Amniotic stem cell (primary cell): ENCODE measurements around the gene SLC6A20.

Experiments
- DNase-seq: peaks from one replicate; lab custom pipeline; 2025; lab: John Stamatoyannopoulos, UW

SLC6A20 gene

DNA sequence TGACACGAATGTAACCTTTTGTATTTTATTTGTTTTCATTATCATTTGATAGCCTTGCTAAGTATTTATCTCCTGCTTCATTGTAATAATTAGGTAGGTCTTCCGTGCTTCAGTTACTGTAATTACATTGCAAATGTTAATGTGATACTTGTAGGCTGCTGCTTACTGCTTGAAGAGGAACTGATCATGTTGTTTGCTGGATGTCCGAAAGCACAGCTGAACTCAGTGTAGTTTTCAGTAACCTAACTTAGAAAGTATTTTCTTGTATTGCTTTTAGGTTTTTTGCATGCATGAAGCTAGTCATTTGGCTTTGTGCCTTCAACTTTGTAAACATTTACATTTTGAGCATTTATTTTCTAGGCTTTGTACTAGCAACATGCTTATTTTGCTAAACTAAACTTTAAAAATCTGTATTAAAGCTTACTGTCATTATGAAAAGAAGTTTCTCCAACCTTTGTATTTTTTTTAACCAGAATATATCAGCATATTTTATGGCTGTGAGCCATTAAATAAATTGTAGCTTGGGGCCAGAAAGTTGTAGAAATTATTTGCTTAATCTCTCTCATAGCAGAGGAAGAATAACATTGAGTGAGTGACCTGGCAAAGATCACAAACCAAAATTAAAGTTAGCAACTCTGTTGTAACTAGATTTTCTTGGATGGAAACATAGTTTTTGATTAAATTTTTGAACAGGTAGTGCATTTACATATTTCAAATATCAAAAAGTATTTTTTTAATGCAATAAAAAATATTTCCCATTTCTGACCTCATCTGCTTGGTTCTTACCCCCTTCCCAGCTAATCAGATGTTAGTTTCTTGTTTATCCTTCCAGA lies 76.5 kb downstream of the SLC6A20 start:
- no peak for DNase-seq

DNA sequence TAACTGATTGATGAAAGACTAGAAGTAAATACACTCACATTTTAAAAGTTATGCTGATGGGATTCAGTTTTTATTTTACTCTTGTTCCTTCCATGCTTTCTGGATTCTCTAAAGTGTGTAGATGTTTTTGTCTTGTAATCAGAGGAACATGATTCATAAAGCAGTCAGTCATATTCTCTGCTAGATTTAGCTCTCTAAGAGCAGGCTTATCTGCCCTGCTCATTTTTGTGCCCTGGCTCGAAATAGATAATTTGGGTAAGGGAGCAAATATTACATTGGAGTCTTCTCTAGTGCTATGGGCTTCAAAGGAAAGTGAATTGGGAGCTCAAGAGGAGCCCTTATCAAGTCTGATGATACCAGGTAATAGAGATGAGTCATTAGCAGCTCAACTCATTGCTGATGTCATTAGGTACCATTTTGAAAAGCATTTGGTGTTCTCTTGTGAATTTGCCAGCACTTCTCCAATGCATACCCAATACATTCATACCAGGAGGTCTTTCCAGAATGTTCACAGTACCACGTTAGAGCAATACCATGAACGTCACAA lies 79.5 kb downstream of the SLC6A20 start:
- DNase-seq, result no peak

DNA sequence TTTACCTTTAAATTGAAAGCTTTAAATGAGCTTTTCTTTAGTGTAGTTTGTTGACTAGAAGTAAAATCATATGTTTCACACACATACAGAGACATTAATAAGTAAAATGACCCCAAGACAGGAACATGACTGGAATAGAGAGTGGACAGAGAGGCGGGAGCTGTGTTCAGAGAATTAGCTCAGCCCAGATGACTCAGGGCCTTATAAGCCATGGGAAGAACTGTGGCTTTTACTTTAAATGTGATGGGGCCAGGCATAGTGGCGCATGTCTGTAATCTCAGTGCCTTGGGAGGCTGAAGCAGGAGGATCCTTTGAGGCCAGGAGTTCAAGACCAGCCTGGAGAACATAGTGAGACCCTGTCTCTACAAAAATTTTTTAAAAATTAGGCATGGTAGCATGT lies 80.4 kb downstream of the SLC6A20 start:
- DNase-seq, result no peak

- no peak for DNase-seq
Observed at GRCh38 chr3:45712434-45713110, 83.8 kb downstream of the SLC6A20 start.

GRCh38 chr3:45711931-45712330 lies 84.4 kb downstream of the SLC6A20 start:
- DNase-seq, result no peak

- DNase-seq, result no peak
Observed at GRCh38 chr3:45705839-45706808, 90.2 kb downstream of the SLC6A20 start.
